GM18517 (cell line): ENCODE data around the gene SYNE3.

Experiments used
- ATAC-seq: cut with Tn5 transposase; IDR thresholded peaks from one replicate; pipeline ENCODE4 v1.9.1; 2021; ENCODE audit warnings: mild to moderate bottlenecking, moderate library complexity; ENCODE audit not compliant: unreplicated experiment

Gene SYNE3

GRCh38 chr14:95493503-95493902 is 22.9 kb downstream of the SYNE3 start:
- ATAC-seq: no peak

GRCh38 chr14:95491936-95492608 is 24.4 kb downstream of the SYNE3 start:
- no peak for ATAC-seq

GRCh38 chr14:95490727-95491451 is 25.6 kb downstream of the SYNE3 start:
- ATAC-seq: no peak

GRCh38 chr14:95490138-95490509 is 26.3 kb downstream of the SYNE3 start:
- ATAC-seq: no peak

GRCh38 chr14:95489214-95490137 is 27.0 kb downstream of the SYNE3 start:
- ATAC-seq: no peak

GRCh38 chr14:95488376-95489213 is 27.9 kb downstream of the SYNE3 start:
- ATAC-seq: no peak

GRCh38 chr14:95487669-95488084 is 28.8 kb downstream of the SYNE3 start:
- no peak for ATAC-seq

- ATAC-seq: no peak
Observed at GRCh38 chr14:95486875-95487668, 29.4 kb downstream of the SYNE3 start.

- ATAC-seq: no peak
Observed at GRCh38 chr14:95485222-95485819, 31.1 kb downstream of the SYNE3 start.

- ATAC-seq: no peak
Observed at GRCh38 chr14:95484296-95484695, 32.2 kb downstream of the SYNE3 start.

GRCh38 chr14:95483309-95484165 is 32.9 kb downstream of the SYNE3 start:
- ATAC-seq: no peak

- no peak for ATAC-seq
Observed at GRCh38 chr14:95482627-95483308, 33.7 kb downstream of the SYNE3 start.

- no peak for ATAC-seq
Observed at GRCh38 chr14:95481391-95482022, 34.9 kb downstream of the SYNE3 start.

GRCh38 chr14:95480887-95481226 is 35.6 kb downstream of the SYNE3 start:
- no peak for ATAC-seq

GRCh38 chr14:95480109-95480886 is 36.2 kb downstream of the SYNE3 start:
- ATAC-seq: peak; percentile 67

- ATAC-seq: no peak
Observed at GRCh38 chr14:95479494-95479893, 37.0 kb downstream of the SYNE3 start.

GRCh38 chr14:95478818-95479217 is 37.6 kb downstream of the SYNE3 start:
- no peak for ATAC-seq
